SJCRH30 (cell line): ENCODE measurements around the gene ITGB3BP. TPM values are rescaled to one million over a fixed set of nuclear protein-coding genes. Genes with fewer than 3 reads are reported as not detected.
A peak's percentile ranks its signal among the peaks of the same experiment; 100 is the strongest.
"Not testable (repeated sequence)": the region's sequence is repeated elsewhere in the genome, so short reads cannot be mapped to it uniquely, and the experiment has no call there.

Experiments
- DNase-seq, 2 experiments: peaks; one replicate each; pipeline ENCODE4 v3.0.0-alpha.2; 2015 to 2020
- H3K27ac ChIP-seq: fragments of 250-450 bp; sonication (Bioruptor Pico); 2 replicates; pipeline ENCODE4 v1.5.1; 2020; ENCODE audit warnings: mild to moderate bottlenecking, moderate library complexity
- H3K27me3 ChIP-seq: fragments of 250-450 bp; sonication (Bioruptor Pico); 2 replicates; pipeline ENCODE4 v1.5.1; 2020; ENCODE audit warnings: mild to moderate bottlenecking, moderate library complexity
- H3K36me3 ChIP-seq: fragments of 250-450 bp; sonication (Bioruptor Pico); 2 replicates; pipeline ENCODE4 v1.5.1; 2020; ENCODE audit warnings: mild to moderate bottlenecking, moderate library complexity
- H3K4me1 ChIP-seq: fragments of 250-450 bp; sonication (Bioruptor Pico); 2 replicates; pipeline ENCODE4 v1.5.1; 2020; ENCODE audit warnings: mild to moderate bottlenecking, moderate library complexity
- H3K4me3 ChIP-seq: fragments of 250-450 bp; sonication (Bioruptor Pico); 2 replicates; pipeline ENCODE4 v1.5.1; 2020; ENCODE audit warnings: mild to moderate bottlenecking, moderate library complexity
- H3K9me3 ChIP-seq: fragments of 250-450 bp; sonication (Bioruptor Pico); replicated peaks from 2 replicates; pipeline ENCODE4 v1.5.1; 2020; ENCODE audit warnings: mild to moderate bottlenecking, moderate library complexity
- total RNA-seq: library from RNA; depleted of rRNA; stranded (reverse); fragments of >200 nt; shearing (Covaris generic); gene quantifications from 2 replicates; pipeline ENCODE4 v1.2.3, GENCODE V29; 2014; rRNA removed

ITGB3BP gene
- total RNA-seq, result 115 and 149 TPM in 2 replicates

GRCh38 chr1:63522891-63523728 is at the start of gene ITGB3BP, which contains the start of gene EFCAB7:
Gene ITGB3BP, minus strand, starts transcription at chr1:63523225. Its CDS starts 92 bp downstream, at chr1:63523133.
Gene EFCAB7, plus strand, starts transcription at chr1:63523525. Its CDS starts 2,048 bp downstream, at chr1:63525573.
- Histone ChIP-seq H3K4me3 (peak within 1 kb of the TSS; percentile 84), H3K4me1 (0 out of 2 replicates have a peak, but pooled peaks cover 6% of the 10 kb centered on the region), H3K9me3 (no peaks in the 10 kb centered on the region), H3K27ac (peak within 1 kb of the TSS; percentile 67), H3K27me3 (no peaks in the 10 kb centered on the region), H3K36me3 (peaks cover 8% of the 10 kb centered on the region; the same call in 1 of the 2 replicates)
- peak; percentile 97 to 99 for DNase-seq

GRCh38 chr1:63572686-63573085 is 49.7 kb upstream of the ITGB3BP start:
- H3K36me3 ChIP-seq, DNase-seq, H3K4me1 ChIP-seq: not testable (repeated sequence)

GRCh38 chr1:63569640-63570316 is 46.8 kb upstream of the ITGB3BP start:
- H3K36me3 ChIP-seq, result no peaks in the 10 kb centered on the region; the same call in 1 of the 2 replicates

More at GRCh38 chr1:63572686-63573085, 49.7 kb upstream of the ITGB3BP start:
- H3K27me3 ChIP-seq, H3K4me3 ChIP-seq, H3K9me3 ChIP-seq, H3K27ac ChIP-seq: not testable (repeated sequence)

GRCh38 chr1:63569068-63569467 is 46.0 kb upstream of the ITGB3BP start:
- no peaks in the 10 kb centered on the region for H3K27me3 ChIP-seq
- DNase-seq, result no peak
- no peaks in the 10 kb centered on the region for H3K9me3 ChIP-seq
- no peaks in the 10 kb centered on the region for H3K4me1 ChIP-seq
- H3K27ac ChIP-seq, result no peak overlapping the region
- H3K36me3 ChIP-seq, result no peaks in the 10 kb centered on the region; the same call in 1 of the 2 replicates
- no peak overlapping the region for H3K4me3 ChIP-seq

More at GRCh38 chr1:63569640-63570316, 46.8 kb upstream of the ITGB3BP start:
- Histone ChIP-seq H3K9me3 (no peaks in the 10 kb centered on the region), H3K4me3 (no peak overlapping the region), H3K27ac (no peak overlapping the region), H3K27me3 (no peaks in the 10 kb centered on the region), H3K4me1 (no peaks in the 10 kb centered on the region)
- DNase-seq, result no peak

GRCh38 chr1:63563745-63564144 is 40.7 kb upstream of the ITGB3BP start:
- Histone ChIP-seq H3K27me3 (no peaks in the 10 kb centered on the region), H3K4me3 (no peak overlapping the region), H3K27ac (no peak overlapping the region), H3K4me1 (no peaks in the 10 kb centered on the region), H3K36me3 (no peaks in the 10 kb centered on the region; the same call in 1 of the 2 replicates), H3K9me3 (no peaks in the 10 kb centered on the region)
- no peak for DNase-seq

GRCh38 chr1:63559357-63559756 is 36.3 kb upstream of the ITGB3BP start:
- no peak for DNase-seq
- no peak overlapping the region for H3K4me3 ChIP-seq
- H3K4me1 ChIP-seq, result no peaks in the 10 kb centered on the region
- no peaks in the 10 kb centered on the region for H3K9me3 ChIP-seq
- H3K27me3 ChIP-seq, result no peaks in the 10 kb centered on the region
- H3K36me3 ChIP-seq, result no peaks in the 10 kb centered on the region
- H3K27ac ChIP-seq, result no peak overlapping the region

- Histone ChIP-seq H3K36me3 (no peaks in the 10 kb centered on the region; the same call in 1 of the 2 replicates), H3K27me3 (no peaks in the 10 kb centered on the region), H3K4me1 (no peaks in the 10 kb centered on the region), H3K9me3 (no peaks in the 10 kb centered on the region), H3K27ac (no peak overlapping the region), H3K4me3 (no peak overlapping the region)
- DNase-seq, result peak; percentile 35 to 69
Observed at GRCh38 chr1:63557365-63557987, 34.5 kb upstream of the ITGB3BP start.

- no peaks in the 10 kb centered on the region for H3K4me1 ChIP-seq
- H3K36me3 ChIP-seq, result no peaks in the 10 kb centered on the region; the same call in 1 of the 2 replicates
- no peaks in the 10 kb centered on the region for H3K9me3 ChIP-seq
- no peaks in the 10 kb centered on the region for H3K27me3 ChIP-seq
- H3K4me3 ChIP-seq, result no peak overlapping the region
- no peak for DNase-seq
- no peak overlapping the region for H3K27ac ChIP-seq
Observed at GRCh38 chr1:63555480-63555879, 32.5 kb upstream of the ITGB3BP start.

GRCh38 chr1:63548877-63549276 is 25.9 kb upstream of the ITGB3BP start:
- Histone ChIP-seq H3K4me1 (no peaks in the 10 kb centered on the region), H3K9me3 (no peaks in the 10 kb centered on the region), H3K36me3 (peaks cover 8% of the 10 kb centered on the region), H3K4me3 (no peak overlapping the region), H3K27me3 (no peaks in the 10 kb centered on the region), H3K27ac (no peak overlapping the region)
- DNase-seq, result no peak

GRCh38 chr1:63548303-63548702 is 25.3 kb upstream of the ITGB3BP start:
- no peaks in the 10 kb centered on the region for H3K27me3 ChIP-seq
- no peak overlapping the region for H3K27ac ChIP-seq

GRCh38 chr1:63547621-63548294 is 24.7 kb upstream of the ITGB3BP start:
- no peak overlapping the region for H3K27ac ChIP-seq
- H3K4me1 ChIP-seq, result no peaks in the 10 kb centered on the region
- H3K36me3 ChIP-seq, result peaks cover 8% of the 10 kb centered on the region
- no peaks in the 10 kb centered on the region for H3K9me3 ChIP-seq
- no peaks in the 10 kb centered on the region for H3K27me3 ChIP-seq
- no peak overlapping the region for H3K4me3 ChIP-seq
- DNase-seq, result no peak

More at GRCh38 chr1:63548303-63548702, 25.3 kb upstream of the ITGB3BP start:
- peaks cover 8% of the 10 kb centered on the region for H3K36me3 ChIP-seq
- no peak for DNase-seq
- no peaks in the 10 kb centered on the region for H3K4me1 ChIP-seq
- no peaks in the 10 kb centered on the region for H3K9me3 ChIP-seq
- no peak overlapping the region for H3K4me3 ChIP-seq

GRCh38 chr1:63545780-63546179 is 22.8 kb upstream of the ITGB3BP start:
- no peak for DNase-seq
- no peak overlapping the region for H3K4me3 ChIP-seq
- peaks cover 8% of the 10 kb centered on the region; the same call in 1 of the 2 replicates for H3K36me3 ChIP-seq
- no peaks in the 10 kb centered on the region for H3K27me3 ChIP-seq
- no peaks in the 10 kb centered on the region for H3K9me3 ChIP-seq
- no peak overlapping the region for H3K27ac ChIP-seq
- H3K4me1 ChIP-seq, result no peaks in the 10 kb centered on the region

- Histone ChIP-seq H3K36me3 (peaks cover 9% of the 10 kb centered on the region), H3K27me3 (no peaks in the 10 kb centered on the region), H3K27ac (no peak overlapping the region), H3K4me1 (no peaks in the 10 kb centered on the region), H3K9me3 (no peaks in the 10 kb centered on the region), H3K4me3 (no peak overlapping the region)
- peak in 1 of 2 experiments; percentile 15 for DNase-seq
Observed at GRCh38 chr1:63537940-63538339, 14.9 kb upstream of the ITGB3BP start.

- no peak for DNase-seq
- Histone ChIP-seq H3K27me3 (no peaks in the 10 kb centered on the region), H3K4me1 (no peaks in the 10 kb centered on the region)
Observed at GRCh38 chr1:63537006-63537405, 14.0 kb upstream of the ITGB3BP start.

More at GRCh38 chr1:63537006-63537405, 14.0 kb upstream of the ITGB3BP start:
- Histone ChIP-seq H3K27ac (no peak overlapping the region), H3K4me3 (no peak overlapping the region), H3K36me3 (peaks cover 10% of the 10 kb centered on the region), H3K9me3 (no peaks in the 10 kb centered on the region)
